A673 (cell line): ENCODE measurements around the gene SRSF5. TPM values are rescaled to one million over a fixed set of nuclear protein-coding genes. Genes with fewer than 3 reads are reported as not detected.

ENCODE experiments used
- BruUV-seq: library from RNA; stranded (reverse); fragments of 400-500 nt; replicated peaks from 2 replicates; lab custom pipeline; 2021; lab: Mats Ljungman, UMichigan
- CTCF ChIA-PET: fragments of 300-600 bp; sonication (Branson Sonifier 250); formaldehyde crosslinking; loops from one replicate; lab custom pipeline; 2022; ENCODE audit warnings: antibody characterized with exemption; lab: Charles Lee
- POLR2A ChIA-PET: fragments of 300-600 bp; sonication (Branson Sonifier 250); formaldehyde crosslinking; loops from one replicate; lab custom pipeline; 2022; ENCODE audit warnings: antibody characterized with exemption; ENCODE audit not compliant: low non-redundant PET; lab: Charles Lee
- DNase-seq: peaks from one replicate; pipeline ENCODE4 v3.0.0-alpha.2; 2015; ENCODE audit warnings: low spot score
- H3K27ac ChIP-seq: fragments of 200-600 bp; sonication (generic); 2 replicates; pipeline ENCODE4 v1.5.1; 2016; ENCODE audit warnings: mixed run types, low read depth, mild to moderate bottlenecking, mixed read lengths, antibody characterized with exemption, low read length; ENCODE audit not compliant: poor library complexity, severe bottlenecking
- H3K27me3 ChIP-seq: fragments of 200-600 bp; sonication (generic); replicated peaks from 2 replicates; pipeline ENCODE4 v1.6.1; 2017; ENCODE audit warnings: mixed run types, low read depth, mild to moderate bottlenecking, mixed read lengths, antibody characterized with exemption, low read length; ENCODE audit not compliant: insufficient read depth, poor library complexity
- H3K36me3 ChIP-seq: fragments of 200-600 bp; sonication (generic); 2 replicates; pipeline ENCODE4 v1.6.1; 2016; ENCODE audit warnings: mixed run types, mild to moderate bottlenecking, mixed read lengths, antibody characterized with exemption, low read length; ENCODE audit not compliant: insufficient read depth, poor library complexity, severe bottlenecking
- H3K4me1 ChIP-seq: fragments of 200-600 bp; sonication (generic); 2 replicates; pipeline ENCODE4 v1.6.1; 2017; ENCODE audit warnings: mixed run types, mild to moderate bottlenecking, mixed read lengths, antibody characterized with exemption, low read length; ENCODE audit not compliant: insufficient read depth, poor library complexity, severe bottlenecking
- H3K4me3 ChIP-seq: fragments of 200-600 bp; sonication (generic); 2 replicates; pipeline ENCODE4 v1.5.1; 2016; ENCODE audit warnings: low read depth, mixed run types, mild to moderate bottlenecking, mixed read lengths, low read length; ENCODE audit not compliant: poor library complexity, severe bottlenecking
- H3K9me3 ChIP-seq: fragments of 200-600 bp; sonication (generic); 2 replicates; pipeline ENCODE4 v1.6.1; 2016; ENCODE audit warnings: mixed run types, low read depth, mild to moderate bottlenecking, mixed read lengths, antibody characterized with exemption, low read length; ENCODE audit not compliant: poor library complexity, severe bottlenecking
- CTCF ChIP-seq: fragments of 300-800, 200-600 bp; sonication (generic); conservative IDR thresholded peaks from 2 replicates; pipeline ENCODE4 v1.5.1; 2017; ENCODE audit warnings: low read depth, mild to moderate bottlenecking, antibody characterized with exemption, low read length, moderate library complexity, mixed read lengths
- EZH2 ChIP-seq: fragments of 200-600 bp; sonication (generic); IDR thresholded peaks from 2 replicates; pipeline ENCODE4 v1.6.1; 2017; ENCODE audit warnings: borderline replicate concordance, low read depth, mild to moderate bottlenecking, mixed read lengths, antibody characterized with exemption, low read length; ENCODE audit not compliant: poor library complexity, severe bottlenecking
- intact Hi-C: fragments of 100-400 bp; cut with micrococcal nuclease; formaldehyde crosslinking; loops from one replicate; pipeline ENCODE4 v1.10.0; 2022; ENCODE audit not compliant: unreplicated experiment
- total RNA-seq: library from RNA; stranded (reverse); gene quantifications from 2 replicates; pipeline ENCODE4 v1.2.3, GENCODE V29; 2021

Gene SRSF5
- total RNA-seq, 1 experiment from 2014 or later: 324 TPM

- CTCF ChIA-PET: no interaction called here
Observed at GRCh38 chr14:69768873-69769272, 1.9 kb downstream of the SRSF5 start.

GRCh38 chr14:69769623-69770022, 2.7 kb downstream of the SRSF5 start:
- H3K9me3 ChIP-seq: no peaks in the 10 kb centered on the region
- H3K27ac ChIP-seq: no peak overlapping the region
- intact Hi-C loops: no loop called here
- CTCF ChIA-PET: no interaction called here
- no peak overlapping the region for H3K4me3 ChIP-seq
- POLR2A ChIA-PET: interaction anchor here (0.7 kb wide), 1 partner anchor 164 kb away, joined by 3 read pairs; no protein-coding TSS in a partner anchor
- BruUV-seq: no TSS peak
- peaks cover 19% of the 10 kb centered on the region for H3K4me1 ChIP-seq
- DNase-seq: no peak
- H3K36me3 ChIP-seq: peaks cover 69% of the 10 kb centered on the region
- no peaks in the 10 kb centered on the region for H3K27me3 ChIP-seq
- no peak for TF ChIP-seq CTCF
- no peak for TF ChIP-seq EZH2

More at GRCh38 chr14:69768873-69769272, 1.9 kb downstream of the SRSF5 start:
- H3K4me1 ChIP-seq: peaks cover 19% of the 10 kb centered on the region
- TF ChIP-seq CTCF (no peak), EZH2 (no peak)
- H3K9me3 ChIP-seq: no peaks in the 10 kb centered on the region
- POLR2A ChIA-PET: no interaction called here
- intact Hi-C loops: no loop called here
- no peak overlapping the region for H3K27ac ChIP-seq
- peak overlapping the region; percentile 82 for H3K4me3 ChIP-seq
- DNase-seq: no peak
- peaks cover 62% of the 10 kb centered on the region for H3K36me3 ChIP-seq
- BruUV-seq: no TSS peak
- H3K27me3 ChIP-seq: no peaks in the 10 kb centered on the region

GRCh38 chr14:69770559-69770958, 3.6 kb downstream of the SRSF5 start:
- POLR2A ChIA-PET: interaction anchor here (0.7 kb wide), 1 partner anchor 165 kb away, joined by 3 read pairs; no protein-coding TSS in a partner anchor
- H3K27ac ChIP-seq: no peak overlapping the region
- no peak for DNase-seq
- H3K36me3 ChIP-seq: peaks cover 79% of the 10 kb centered on the region
- no peaks in the 10 kb centered on the region for H3K9me3 ChIP-seq
- no TSS peak for BruUV-seq
- no peaks in the 10 kb centered on the region for H3K27me3 ChIP-seq
- intact Hi-C loops: no loop called here
- TF ChIP-seq CTCF (no peak), EZH2 (no peak)
- CTCF ChIA-PET: no interaction called here
- H3K4me1 ChIP-seq: peaks cover 19% of the 10 kb centered on the region
- no peak overlapping the region for H3K4me3 ChIP-seq
